Measurements from ENCODE around the gene ADAM10.

Gene ADAM10

DNA sequence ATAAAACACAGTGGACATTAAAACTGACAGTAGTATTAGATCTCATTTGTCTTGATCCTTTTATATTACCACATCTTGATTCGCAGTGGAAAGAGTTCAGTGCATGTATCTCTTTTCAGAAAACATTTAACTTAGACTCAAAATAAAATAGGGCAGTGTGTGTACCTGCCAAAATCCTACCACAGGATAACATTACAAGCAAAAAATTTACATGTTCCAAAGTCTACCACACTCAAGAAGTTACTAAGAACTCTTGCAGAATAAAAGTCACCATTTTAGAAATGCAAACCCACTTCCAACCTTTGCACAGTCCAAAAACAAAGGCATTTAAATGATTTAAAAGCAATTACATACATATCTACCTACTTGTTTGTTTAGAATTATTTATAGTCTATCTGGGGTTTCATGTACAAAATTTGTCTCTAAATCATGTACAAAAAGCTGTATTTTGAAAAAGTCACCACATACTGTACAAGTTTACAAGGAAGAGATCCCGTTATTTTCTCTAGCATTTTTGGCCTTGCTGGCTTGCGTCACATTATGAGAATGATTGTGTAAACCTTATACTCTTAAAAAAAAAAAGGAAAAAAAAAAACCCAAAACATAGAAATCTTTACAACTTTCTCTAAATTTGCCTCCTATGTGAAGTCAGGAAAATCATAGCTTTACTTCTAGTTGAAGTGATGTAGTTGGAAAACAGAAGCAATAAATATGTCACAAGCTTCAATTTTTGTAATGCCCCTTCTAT lies 153.8 kb downstream of the ADAM10 start:
- no peaks in the 10 kb centered on the region for H3K9me2 ChIP-seq (replicated peaks; ENCODE audit: low read depth, low read length)
- TF ChIP-seq, protein P1, sequence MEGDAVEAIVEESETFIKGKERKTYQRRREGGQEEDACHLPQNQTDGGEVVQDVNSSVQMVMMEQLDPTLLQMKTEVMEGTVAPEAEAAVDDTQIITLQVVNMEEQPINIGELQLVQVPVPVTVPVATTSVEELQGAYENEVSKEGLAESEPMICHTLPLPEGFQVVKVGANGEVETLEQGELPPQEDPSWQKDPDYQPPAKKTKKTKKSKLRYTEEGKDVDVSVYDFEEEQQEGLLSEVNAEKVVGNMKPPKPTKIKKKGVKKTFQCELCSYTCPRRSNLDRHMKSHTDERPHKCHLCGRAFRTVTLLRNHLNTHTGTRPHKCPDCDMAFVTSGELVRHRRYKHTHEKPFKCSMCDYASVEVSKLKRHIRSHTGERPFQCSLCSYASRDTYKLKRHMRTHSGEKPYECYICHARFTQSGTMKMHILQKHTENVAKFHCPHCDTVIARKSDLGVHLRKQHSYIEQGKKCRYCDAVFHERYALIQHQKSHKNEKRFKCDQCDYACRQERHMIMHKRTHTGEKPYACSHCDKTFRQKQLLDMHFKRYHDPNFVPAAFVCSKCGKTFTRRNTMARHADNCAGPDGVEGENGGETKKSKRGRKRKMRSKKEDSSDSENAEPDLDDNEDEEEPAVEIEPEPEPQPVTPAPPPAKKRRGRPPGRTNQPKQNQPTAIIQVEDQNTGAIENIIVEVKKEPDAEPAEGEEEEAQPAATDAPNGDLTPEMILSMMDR (conservative IDR thresholded peaks at IDR 0.05; ENCODE audit: low read length), result no peak
- no peak for TF ChIP-seq EZH2phosphoT487 (IDR thresholded peaks at IDR 0.05; ENCODE audit: borderline replicate concordance)
- no peak overlapping the region for H3K4me2 ChIP-seq (ENCODE audit: low read depth, low read length, poor library complexity, severe bottlenecking)
- H4K20me1 ChIP-seq (ENCODE audit: insufficient read depth, low read length, poor library complexity, severe bottlenecking), result no peaks in the 10 kb centered on the region
- H3K4me3 ChIP-seq (ENCODE audit: low read length, poor library complexity, severe bottlenecking), result no peak overlapping the region
- no peaks in the 10 kb centered on the region for H3K27me3 ChIP-seq (ENCODE audit: insufficient read depth, low read length, poor library complexity, severe bottlenecking)
- peaks cover 41% of the 10 kb centered on the region for H3K36me3 ChIP-seq (ENCODE audit: insufficient read depth, low read length)
- peaks cover 6% of the 10 kb centered on the region for H3K4me1 ChIP-seq (ENCODE audit: insufficient read depth, low read length, poor library complexity, severe bottlenecking)
- H2AFZ ChIP-seq (ENCODE audit: low read length), result no peak overlapping the region
- no peaks in the 10 kb centered on the region for H3K79me2 ChIP-seq (ENCODE audit: insufficient read depth, low read length)
- no peaks in the 10 kb centered on the region; the same call in 1 of the 2 replicates for H3K9me3 ChIP-seq (ENCODE audit: insufficient read depth, low read depth, low read length)
- no peaks in the 10 kb centered on the region for H3F3A ChIP-seq (ENCODE audit: low read depth)
- no peak overlapping the region for H3K9ac ChIP-seq (ENCODE audit: low read depth, low read length, poor library complexity, severe bottlenecking)

DNA sequence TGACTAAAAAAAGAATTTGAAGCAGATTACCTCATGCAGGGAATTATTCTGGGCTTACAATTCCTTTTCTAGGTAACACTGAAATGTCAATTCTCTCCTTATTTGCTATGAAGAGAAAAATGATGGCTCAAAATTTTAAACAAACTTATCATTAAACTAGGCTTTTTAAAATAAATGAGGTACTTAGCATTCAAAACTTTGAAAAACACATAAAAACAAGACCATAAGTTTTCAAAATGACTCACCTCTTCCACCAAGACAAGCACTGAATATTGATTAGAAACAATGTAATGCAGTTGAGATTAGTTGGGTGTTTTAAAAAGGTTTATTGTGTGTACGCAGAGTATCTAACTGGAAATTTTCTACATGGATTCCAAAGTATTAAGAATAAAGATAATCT lies 154.6 kb downstream of the ADAM10 start:
- Histone ChIP-seq H3K36me3 (ENCODE audit: insufficient read depth, low read length) (peaks cover 38% of the 10 kb centered on the region), H3K9ac (ENCODE audit: low read depth, low read length, poor library complexity, severe bottlenecking) (no peak overlapping the region), H3F3A (ENCODE audit: low read depth) (no peaks in the 10 kb centered on the region), H3K79me2 (ENCODE audit: insufficient read depth, low read length) (no peaks in the 10 kb centered on the region), H3K9me3 (ENCODE audit: insufficient read depth, low read depth, low read length) (no peaks in the 10 kb centered on the region; the same call in 1 of the 2 replicates), H3K9me2 (replicated peaks; ENCODE audit: low read depth, low read length) (no peaks in the 10 kb centered on the region), H3K4me3 (ENCODE audit: low read length, poor library complexity, severe bottlenecking) (no peak overlapping the region), H3K4me2 (ENCODE audit: low read depth, low read length, poor library complexity, severe bottlenecking) (no peak overlapping the region), H2AFZ (ENCODE audit: low read length) (no peak overlapping the region), H4K20me1 (ENCODE audit: insufficient read depth, low read length, poor library complexity, severe bottlenecking) (no peaks in the 10 kb centered on the region), H3K4me1 (ENCODE audit: insufficient read depth, low read length, poor library complexity, severe bottlenecking) (peaks cover 6% of the 10 kb centered on the region), H3K27me3 (ENCODE audit: insufficient read depth, low read length, poor library complexity, severe bottlenecking) (no peaks in the 10 kb centered on the region)
- no peak for TF ChIP-seq EZH2phosphoT487 (IDR thresholded peaks at IDR 0.05; ENCODE audit: borderline replicate concordance)
- TF ChIP-seq, protein P1 (conservative IDR thresholded peaks at IDR 0.05; ENCODE audit: low read length), result no peak

DNA sequence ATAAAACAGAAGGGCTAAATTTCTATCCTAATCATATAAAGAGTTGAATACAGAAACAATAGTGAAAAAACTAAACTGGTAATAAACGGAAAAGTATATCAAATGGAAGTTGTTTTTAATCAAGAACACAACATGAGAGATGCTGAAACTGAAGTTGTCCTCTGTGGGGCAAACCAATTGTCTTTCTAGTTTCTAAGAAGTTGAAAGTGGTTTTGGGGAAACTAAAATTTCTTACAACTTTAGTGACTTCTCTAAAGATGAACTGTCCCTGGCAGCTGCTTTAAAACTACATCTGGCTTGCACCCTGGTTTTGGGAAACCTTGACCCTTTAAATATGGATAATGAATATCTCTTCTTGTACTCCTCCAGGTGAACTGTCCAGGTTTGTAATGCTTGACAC lies 155.6 kb downstream of the ADAM10 start:
- Histone ChIP-seq H3F3A (ENCODE audit: low read depth) (0 out of 2 replicates have a peak, but pooled peaks cover 2% of the 10 kb centered on the region), H3K4me1 (ENCODE audit: insufficient read depth, low read length, poor library complexity, severe bottlenecking) (peaks cover 11% of the 10 kb centered on the region), H4K20me1 (ENCODE audit: insufficient read depth, low read length, poor library complexity, severe bottlenecking) (no peaks in the 10 kb centered on the region), H3K4me2 (ENCODE audit: low read depth, low read length, poor library complexity, severe bottlenecking) (no peak overlapping the region), H2AFZ (ENCODE audit: low read length) (no peak overlapping the region), H3K36me3 (ENCODE audit: insufficient read depth, low read length) (peaks cover 34% of the 10 kb centered on the region), H3K9me2 (replicated peaks; ENCODE audit: low read depth, low read length) (no peaks in the 10 kb centered on the region), H3K9me3 (ENCODE audit: insufficient read depth, low read depth, low read length) (no peaks in the 10 kb centered on the region), H3K9ac (ENCODE audit: low read depth, low read length, poor library complexity, severe bottlenecking) (no peak overlapping the region), H3K27me3 (ENCODE audit: insufficient read depth, low read length, poor library complexity, severe bottlenecking) (no peaks in the 10 kb centered on the region), H3K4me3 (ENCODE audit: low read length, poor library complexity, severe bottlenecking) (no peak overlapping the region), H3K79me2 (ENCODE audit: insufficient read depth, low read length) (no peaks in the 10 kb centered on the region)
- TF ChIP-seq EZH2phosphoT487 (IDR thresholded peaks at IDR 0.05; ENCODE audit: borderline replicate concordance), result no peak
- TF ChIP-seq, protein P1 (conservative IDR thresholded peaks at IDR 0.05; ENCODE audit: low read length), result no peak

Data from Loucy (cell line).